ENCODE data around the gene ANKRD34A.

- TF ChIP-seq CTCF (IDR thresholded peaks at IDR 0.05; ENCODE audit: low read depth, low read length, missing input control) (no peak), TAF1 (conservative IDR thresholded peaks at IDR 0.05) (no peak), GABPA (IDR thresholded peaks at IDR 0.05 in 1 of 2, conservative IDR thresholded peaks at IDR 0.05 in 1 of 2) (no peak), YY1 (IDR thresholded peaks at IDR 0.05) (no peak), RXRA (IDR thresholded peaks at IDR 0.05) (no peak), ZBTB33 (IDR thresholded peaks at IDR 0.05) (no peak)
Observed at GRCh38 chr1:145967288-145967687, 2.9 kb upstream of the ANKRD34A start.

Measured in liver (tissue), 3 donors.